Measurements from ENCODE around the gene MED31.
"Not testable (repeated sequence)": the region's sequence is repeated elsewhere in the genome, so short reads cannot be mapped to it uniquely, and the experiment has no call there.

Gene MED31

DNA sequence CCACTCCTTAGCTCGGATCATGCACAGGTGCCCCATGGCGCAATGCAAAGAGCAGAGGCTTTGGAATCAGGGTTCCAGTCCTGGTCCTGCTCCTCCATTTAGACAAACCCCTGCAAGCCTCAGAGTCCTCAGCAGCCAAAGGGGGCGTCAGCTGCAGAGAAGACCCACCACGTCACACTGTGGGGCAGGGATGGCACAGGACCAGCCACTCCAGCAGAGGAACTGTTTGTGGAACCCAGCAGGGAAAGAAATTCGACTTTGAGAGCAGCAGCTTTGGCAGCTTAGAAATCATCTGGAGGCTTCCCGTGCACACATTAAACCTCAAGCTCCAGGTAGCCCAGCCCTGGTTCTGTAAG is 25.4 kb upstream of the MED31 start:
- DNase-seq, result no peak

DNA sequence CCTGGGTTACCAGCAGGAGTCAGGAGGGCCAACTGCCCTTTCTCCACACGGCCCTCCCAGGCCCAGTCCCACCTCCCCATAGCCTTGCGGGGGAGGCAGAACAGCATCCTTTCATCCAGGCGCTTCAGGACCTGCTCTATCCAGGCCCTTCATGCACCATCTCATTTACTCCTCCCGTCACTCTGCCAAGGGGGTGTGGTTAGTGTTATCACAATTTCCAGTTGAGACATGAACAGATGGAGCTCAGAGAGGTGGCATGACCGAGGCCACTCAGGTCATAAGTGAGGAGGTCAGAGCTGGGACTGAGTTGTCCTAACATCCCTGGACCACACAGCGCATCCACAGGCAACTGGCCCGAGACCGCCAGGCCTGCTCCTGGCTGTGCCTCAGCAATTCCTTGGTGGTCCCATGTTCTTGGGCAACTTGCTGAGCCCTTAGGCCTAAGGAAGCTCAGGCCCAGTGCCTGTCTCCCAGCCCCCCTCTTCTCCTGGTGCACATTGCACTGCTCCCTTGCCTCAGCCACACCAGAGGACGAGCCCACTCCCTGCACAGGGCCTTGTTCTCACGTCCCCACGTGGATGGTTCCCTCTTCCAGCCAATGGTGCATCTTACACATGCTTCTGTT is 23.9 kb upstream of the MED31 start:
- DNase-seq, result no peak

DNA sequence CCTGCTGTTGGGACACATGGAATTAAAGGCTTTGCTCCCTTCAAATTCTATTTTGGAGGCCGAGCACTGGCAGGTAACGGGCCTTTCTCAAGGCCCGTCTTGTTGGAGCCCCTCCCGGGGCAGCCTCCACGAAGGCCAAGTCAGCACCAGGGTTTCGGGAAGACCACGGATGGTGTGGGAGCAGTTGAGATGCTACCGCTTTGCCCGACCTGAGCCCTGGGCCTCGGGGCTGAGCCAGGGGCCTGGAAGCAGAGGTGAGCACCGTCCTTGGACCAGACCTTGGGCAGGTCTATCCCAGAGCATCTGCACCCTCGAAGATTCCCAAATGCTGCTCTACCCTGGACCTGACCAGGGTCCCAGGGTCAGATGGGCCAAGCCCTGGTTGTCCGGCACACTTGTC is 23.2 kb upstream of the MED31 start:
- no peak for DNase-seq

DNA sequence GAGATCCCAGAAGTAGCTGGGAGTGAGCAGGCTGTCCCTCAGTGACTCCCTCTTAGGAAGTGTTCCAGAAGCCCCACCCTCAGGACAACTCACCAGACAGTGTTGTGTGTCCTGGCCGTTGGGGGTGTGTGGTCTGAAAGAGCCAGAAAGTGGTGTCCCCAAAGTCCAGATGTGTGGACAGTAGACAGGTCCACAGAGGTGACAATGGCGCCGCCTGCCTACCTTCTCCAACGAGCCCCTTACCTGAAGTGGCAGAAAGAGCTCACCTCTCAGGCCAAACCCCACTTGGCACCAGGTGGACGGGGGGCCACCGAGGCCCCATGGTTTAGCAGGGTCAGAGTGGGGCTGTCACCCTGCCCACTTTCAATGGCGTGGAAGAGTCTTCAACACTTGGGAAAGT is 20.0 kb upstream of the MED31 start:
- no peak for DNase-seq

DNA sequence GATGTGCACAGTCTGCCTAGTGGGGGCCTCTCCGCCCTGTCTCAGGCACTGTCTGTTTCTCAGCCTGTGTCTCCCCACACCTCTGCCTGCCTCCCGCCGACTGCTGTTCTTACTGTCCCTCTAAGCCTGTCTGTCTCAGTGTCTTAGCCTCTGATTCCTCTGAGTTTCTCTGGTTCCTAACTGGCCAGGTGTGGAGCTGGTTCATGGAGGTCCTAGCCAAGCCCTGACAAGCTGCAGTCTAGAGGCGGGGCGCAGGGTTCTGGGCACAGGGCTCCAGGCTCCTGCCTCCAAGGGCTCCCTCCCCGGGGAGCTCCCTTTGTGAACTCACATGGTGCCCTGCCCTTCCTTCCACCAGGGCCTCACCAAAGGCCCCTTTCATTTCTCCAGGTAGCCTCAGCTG is 19.6 kb upstream of the MED31 start:
- no peak for DNase-seq

DNA sequence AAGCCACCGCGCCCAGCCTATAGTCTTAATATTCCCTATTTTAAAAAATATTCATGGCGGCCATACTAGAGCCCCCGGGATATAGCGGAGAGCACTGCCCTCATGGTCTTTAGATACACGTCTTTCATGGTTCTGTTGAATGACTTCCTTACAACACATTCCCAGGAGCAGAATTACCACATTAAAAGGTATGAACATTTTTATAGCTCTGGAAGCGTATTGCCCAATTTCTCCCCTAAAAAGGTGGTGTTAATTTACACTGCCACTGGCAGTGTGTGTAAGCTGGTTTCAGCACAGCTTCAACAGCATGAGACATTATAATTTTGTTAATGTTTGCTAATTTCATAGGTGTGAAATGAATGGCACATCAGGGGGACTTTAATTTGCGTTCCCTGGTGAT is 19.2 kb upstream of the MED31 start:
- no peak for DNase-seq

DNA sequence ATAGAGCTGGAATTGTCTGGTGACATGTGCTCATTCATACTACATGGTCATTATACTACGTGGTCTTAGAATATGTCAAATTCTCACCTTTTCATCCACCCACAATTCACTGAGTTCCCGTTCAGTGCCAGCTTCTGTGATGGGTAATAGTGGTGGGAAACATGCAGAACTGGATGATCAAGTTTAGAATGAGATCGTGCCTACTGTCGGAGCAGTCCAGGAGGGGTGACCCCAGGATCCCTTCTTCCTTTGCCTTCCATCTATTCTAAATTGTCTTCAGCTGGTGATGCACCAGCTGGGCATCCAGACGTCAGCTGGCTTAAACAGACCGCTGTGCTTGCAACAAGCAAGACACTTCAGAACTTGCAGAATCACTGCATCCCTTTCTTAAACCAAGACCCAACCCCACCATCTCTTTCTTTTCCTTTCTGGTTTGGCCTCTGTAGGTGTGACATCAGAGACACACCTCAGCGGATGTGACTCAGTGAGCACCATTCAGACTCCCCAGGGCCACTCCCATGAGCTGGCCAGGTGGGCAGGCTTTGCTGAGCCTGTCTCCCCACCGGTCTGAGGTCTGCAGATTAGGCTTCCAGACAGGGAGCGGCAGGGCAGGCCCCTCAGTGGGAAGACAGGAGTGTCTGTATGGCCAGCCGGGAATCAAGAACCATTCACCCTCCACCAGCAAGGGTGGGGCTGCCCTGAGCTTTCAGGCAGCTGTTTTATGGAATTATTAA is 18.2 kb upstream of the MED31 start:
- no peak for DNase-seq

DNA sequence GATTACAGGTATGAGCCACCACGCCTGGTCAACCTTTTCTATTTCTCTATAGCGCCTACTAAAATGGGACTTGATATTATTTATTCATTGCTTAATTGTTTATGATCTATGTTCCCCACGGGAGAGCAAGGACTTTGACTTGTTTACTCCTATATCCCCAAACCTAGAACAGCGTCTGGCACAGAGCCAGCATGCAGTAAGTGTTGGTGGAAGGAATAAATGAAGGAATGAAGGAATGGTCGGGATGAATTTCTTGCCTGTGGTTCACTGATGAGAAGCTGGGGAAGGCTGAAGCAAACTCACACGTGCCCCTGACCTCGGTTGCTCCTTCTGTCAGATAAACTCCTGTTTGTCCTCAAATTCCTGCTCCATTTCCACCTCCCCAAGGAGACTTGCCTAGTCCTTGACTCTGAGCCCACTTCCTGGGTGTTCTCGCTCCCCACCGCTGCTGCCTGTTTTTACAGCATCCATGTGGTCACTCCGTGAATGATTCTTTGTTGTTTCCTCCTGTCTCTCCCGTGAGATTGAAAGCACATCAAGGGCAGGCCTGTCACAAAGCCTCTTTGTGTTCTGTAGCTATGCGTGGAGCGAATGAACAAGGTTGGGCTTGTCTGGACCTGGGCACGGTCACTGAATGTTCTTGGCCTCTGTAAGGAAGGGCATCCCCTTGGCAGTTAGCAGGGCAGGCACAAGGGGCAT is 17.5 kb upstream of the MED31 start:
- DNase-seq, result no peak

DNA sequence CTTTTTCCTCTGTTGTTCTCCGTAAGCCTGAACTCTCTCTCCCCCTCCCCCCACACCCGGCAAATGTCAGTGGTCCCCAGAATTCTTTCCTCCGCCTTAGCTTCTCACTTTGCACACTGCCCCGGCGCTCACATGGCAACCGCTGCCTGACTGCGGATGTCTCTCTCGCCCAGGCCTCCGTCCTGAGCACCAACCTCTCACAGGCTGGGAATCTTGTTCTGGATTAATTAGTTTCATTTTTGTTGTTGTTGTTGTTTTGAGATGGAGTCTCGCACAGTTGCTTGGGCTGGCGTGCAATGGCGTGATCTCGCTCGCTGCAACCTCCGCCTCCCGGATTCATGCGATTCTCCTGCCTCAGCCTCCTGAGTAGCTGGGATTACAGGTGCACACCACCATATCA is 16.8 kb upstream of the MED31 start:
- DNase-seq, result no peak

DNA sequence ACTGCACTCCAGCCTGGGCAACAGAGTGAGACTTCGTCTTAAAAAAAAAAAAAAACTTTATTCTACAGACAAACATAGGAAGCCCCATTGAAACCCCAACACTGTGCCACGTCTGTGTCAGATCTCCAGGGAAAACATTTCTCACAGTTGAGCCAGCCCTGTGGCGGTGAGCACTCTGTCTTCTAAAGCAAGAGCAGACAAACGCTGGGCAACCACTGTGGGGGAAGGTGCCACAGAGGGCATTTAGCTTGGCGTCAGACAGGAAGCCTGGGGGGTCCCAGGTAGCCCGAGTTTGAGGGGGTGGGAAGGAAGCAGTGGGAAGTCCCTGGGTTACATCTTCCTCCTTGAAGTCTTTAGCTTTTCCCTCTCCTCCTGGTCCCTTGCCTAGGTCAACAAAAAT is 16.1 kb upstream of the MED31 start:
- DNase-seq, result no peak

DNA sequence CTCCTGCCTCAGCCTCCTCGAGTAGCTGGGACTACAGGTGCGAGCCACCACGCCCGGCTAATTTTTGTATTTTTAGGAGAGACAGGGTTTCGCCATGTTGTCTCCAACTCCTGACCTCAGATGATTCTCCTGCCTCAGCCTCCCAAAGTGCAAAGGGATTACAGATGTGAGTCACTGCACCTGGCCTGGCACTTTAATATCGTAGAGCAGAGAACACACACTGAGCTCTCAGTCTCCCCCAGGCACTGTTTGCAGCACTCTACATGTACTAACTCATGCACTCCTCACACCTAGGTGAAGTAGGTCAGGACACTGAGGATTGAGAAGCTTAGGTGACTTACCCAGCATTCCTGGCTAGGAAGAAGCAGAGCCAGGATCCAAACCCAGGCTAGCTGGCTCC is 15.2 kb upstream of the MED31 start:
- DNase-seq, result no peak

DNA sequence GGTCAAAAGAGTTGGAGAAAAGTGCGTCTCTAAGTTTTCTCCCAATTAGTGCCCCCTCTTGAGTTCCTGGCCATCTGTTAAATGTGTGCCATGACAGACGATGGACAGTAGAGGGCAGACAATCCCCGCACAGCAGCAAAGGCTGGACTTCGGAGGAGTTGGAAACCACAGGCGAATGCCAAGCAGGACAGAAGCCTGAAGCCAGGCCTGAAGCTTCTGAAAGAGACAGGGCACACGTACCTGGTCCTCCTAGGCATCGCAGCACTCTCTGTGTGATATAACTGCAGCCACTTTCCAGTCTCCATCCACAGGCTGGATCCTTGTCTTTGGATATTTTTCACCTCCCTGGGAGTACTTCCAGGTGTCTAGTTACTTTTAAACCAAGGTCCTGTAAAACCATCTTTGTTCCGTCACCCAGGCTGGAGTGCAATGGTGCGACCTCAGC is 14.7 kb upstream of the MED31 start:
- DNase-seq, result peak; percentile 62

DNA sequence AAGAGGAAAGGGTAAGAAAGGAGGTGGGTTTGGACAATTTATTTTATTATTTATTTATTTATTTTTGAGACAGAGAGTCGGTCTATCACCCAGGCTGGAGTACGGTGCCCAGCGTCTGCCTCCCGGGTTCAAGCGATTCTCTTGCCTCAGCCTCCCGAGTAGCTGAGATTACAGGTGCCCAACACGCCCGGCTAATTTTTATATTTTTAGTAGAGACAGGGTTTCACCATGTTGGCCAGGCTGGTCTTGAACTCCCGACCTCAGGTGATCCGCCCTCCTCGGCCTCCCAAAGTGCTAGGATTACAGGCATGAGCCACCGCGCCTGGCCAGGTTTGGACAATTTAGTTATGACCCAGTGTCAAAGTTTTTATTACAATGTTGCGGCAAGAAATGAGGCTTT is 11.8 kb upstream of the MED31 start:
- DNase-seq, result not testable (repeated sequence)

DNA sequence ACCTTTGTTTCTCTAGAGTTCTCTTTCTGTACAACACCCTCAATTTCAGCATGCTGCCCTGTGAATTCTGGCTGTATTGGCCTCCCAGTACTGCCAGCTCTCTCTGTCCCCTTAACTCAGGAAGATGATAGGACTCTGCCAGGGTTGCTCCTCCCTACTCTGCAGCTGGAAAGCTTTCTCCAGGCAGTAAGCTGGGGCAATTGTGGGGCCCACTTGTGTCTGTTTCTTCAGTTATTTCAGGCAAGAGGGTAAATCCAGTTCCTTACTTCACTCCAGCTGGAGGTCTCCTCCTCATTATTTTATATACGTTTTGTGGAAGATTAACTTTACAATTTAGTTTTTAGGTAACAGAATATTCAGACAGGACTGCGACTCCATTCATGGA is 10.1 kb upstream of the MED31 start:
- DNase-seq, result no peak

DNA sequence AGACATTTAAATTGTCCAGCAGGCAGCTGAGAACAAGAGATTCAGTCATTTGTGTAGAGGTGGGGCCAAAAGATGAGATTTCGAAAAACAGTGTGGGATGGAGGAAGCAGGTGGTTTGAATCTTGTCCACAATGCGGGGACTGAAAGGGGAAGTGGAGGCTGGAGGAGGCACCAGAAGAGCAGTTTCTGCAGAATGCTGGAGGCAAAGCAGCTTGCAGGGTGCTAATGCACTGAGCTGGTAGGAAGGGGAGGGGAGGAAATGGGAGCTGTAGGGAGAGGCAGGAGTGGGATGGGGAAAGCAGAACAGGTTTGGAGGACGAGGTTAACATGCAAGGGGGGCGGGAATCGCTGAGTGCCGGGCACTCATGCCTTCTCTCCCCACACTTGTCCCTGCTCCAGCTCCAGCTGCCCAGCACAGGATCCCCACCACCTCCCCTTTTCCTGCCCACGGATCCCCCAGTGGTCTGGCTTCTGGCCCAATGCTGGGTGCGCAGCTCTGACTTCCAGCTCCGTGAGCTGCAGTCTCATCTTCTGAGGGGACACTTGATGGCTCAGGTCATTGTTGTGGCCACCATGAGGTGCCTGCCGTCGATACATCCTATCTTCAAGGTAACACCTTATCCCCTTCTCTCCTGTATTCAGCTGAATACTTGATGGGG is 9.5 kb upstream of the MED31 start:
- DNase-seq, result no peak

DNA sequence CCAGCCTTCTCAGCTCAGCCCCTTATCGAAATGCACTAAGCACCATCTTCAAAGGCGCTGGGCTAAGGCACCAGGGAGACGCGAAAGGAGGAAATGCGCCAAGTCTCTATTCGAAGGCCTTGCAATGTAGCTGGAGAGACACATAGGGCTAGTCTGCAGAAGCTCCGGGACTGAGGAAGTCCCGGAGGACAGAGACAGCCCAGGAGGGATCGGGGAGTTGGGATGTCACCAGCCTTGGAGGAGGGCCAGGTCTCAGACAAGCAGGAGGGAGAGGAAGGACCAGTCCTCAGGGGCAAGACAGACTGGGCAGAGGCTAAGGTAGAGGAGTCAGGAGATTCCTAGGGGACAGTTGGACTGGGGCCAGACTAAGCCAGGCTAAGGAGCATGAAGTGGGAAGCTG is 8.7 kb upstream of the MED31 start:
- DNase-seq, result no peak

DNA sequence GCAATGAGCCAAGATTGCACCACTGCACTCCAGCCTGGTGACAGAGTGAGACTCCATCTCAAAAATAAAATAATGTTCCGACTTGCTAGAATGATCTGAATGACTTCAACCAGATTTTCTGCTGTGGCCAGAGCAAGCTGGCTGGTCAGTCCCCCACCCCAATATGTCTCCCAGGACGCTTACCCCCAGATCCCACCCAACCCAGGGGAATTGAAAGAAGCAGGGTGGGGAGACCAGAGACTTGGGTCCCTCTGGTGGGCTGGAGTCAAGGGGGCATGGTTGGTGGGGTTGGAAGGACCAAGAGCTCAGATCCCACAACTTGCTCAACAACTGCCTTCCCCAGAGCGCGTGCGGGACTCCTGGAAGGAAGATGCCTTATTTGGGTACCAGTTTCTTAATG is 7.0 kb upstream of the MED31 start:
- not testable (repeated sequence) for DNase-seq

DNA sequence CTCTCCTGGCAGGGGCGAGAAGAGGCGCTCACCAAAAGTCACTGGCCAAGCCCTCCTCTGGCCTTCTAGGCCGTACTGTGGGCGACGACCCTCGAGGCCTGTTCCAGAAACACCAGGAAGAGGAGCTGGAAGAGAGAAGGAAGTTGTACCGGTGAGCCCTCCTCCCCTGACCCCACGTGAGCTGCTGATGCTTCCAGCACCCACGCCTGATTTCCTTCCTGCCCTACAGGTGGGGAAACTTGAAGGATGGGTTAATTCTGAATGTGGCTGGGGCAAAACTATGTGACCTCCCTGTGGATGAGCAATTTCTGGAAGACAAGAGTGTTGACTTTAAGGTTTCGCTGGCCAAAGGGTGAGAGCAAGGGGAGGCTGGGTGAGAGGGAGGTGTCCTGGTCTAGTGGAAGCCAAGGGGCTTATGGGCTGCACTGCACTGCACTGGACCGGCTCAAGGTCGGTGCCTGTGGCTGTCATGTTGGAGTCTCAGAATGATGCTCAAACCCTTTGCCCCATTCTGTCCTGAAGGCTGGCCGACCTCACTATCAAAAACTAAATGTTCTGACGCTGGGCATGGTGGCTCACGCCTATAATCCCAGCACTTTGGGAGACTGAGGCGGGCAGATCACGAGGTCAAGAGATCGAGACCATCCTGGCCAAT is 6.4 kb upstream of the MED31 start:
- no peak for DNase-seq

DNA sequence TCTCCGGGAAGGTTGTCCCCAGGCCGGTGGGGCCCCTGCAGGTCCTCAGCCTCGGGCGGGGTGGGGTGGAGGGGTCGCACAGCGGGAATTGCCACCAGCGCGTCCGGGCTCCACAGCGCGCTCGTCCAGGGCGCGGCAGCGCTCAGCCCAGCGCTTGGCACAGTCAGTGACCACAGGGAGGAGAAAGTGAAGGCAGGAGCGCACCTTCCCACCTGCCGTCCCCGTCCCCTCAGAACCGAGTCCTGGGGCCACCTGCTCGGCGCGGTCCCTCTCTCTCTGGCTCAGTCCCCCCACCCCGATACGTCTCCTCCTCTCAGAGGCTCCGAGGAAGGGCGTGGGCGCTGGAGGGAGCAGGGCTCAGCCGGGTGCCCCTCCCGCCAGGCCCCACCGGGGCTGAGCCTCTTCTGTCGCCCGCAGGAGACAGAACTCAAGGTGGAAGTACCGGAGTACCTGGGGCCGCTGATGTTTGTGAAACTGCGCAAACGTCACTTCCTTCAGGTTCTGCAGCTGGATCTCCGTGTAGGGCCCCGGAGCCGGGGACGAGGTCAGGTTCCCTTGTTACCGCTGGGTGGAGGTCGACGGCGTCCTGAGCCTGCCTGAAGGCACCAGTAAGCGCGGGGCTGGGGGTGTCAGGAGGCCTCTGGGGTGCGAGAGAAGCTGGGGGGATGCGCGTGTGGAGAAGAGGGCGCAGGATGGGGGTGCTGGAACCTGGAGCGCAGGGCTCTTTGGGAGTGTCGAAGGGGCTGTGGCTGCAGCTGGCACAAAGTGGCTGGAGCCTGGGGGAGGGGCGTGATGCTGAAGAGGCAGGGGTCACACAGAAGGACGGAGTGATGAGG is 5.6 kb upstream of the MED31 start:
- DNase-seq, result not testable (repeated sequence)

DNA sequence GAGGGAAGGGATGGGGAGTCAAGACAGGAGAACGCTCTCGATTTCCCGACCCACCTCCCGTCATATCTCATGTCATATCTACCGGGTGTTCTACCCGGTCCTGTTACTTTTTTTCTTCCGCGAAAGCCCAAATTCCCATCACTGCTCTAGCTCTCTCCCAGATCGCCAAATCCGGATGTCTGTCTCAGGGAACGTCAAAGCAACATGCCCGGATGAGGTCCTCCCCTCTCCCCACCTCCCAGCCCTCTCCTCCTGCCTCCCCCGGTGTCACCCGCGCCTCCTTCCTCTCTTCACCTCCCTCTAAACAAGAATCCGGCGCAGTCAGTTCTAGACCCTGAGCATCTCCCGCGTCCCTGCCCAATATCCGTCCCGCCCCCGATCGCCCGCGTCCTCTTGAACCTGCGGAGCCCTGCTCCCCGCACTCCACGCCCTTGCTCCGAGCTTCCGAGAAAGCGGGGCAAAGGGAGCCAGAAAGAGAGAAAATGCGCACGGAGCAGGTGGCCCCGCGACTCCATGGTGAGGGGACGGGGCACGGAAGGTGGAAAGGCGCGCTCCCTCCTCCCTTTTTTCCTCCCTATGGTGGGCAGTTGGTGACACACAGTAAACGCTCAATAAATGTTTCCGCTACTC is 4.4 kb upstream of the MED31 start:
- not testable (repeated sequence) for DNase-seq

DNA sequence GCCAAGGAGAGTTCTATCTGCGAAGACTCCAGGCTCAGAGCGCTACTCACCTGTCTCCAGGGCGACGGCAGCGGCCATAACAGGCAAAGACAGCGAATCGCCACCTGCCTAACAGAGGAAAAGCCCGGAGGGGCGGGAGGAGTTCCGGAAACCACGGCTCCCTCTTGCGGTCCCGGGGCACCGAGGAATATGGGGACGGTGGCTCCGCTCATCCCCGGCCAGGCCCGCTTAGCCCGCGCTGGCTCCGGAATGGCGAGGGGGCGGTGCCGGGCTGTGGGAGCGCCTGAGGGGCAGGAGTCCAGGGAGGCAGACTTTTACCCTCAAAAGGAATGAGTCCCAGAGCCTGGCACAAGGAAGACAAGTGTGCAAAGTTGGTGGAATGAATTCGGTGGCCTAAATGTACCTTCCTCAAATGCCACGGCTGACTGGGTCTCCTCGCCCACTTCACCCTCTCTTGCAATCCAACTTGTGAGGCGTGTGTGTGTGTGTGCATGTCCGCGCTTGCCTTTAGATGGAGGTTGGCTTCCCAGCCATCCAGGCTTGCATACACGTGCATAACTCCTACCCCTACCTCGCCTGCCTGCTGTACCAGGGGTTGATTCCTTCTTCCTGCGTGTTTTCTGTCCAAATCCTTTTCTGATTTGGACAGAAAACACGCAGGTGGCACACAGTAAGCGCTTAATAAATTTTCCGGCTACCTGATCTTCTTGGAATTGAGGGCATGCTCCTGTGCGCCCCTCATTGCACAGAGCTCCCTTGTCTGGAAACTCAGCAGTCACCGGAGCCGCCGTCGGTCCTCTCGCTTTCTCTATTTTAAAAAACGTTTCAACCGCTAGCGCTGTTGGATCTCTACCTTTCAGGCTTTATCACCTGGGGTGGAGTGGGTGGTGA is 3.7 kb upstream of the MED31 start:
- DNase-seq, result peak; percentile 61
